Measurements from ENCODE around the gene COBLL1.

COBLL1 gene

GRCh38 chr2:164703915-164704706 is 137.5 kb downstream of the COBLL1 start:
- DNase-seq (ENCODE audit: low read depth): no peak
- no peak for TF ChIP-seq CTCF (conservative IDR thresholded peaks at IDR 0.05; ENCODE audit: low read length)

GRCh38 chr2:164701565-164701964 is 140.1 kb downstream of the COBLL1 start:
- no peak for TF ChIP-seq CTCF (conservative IDR thresholded peaks at IDR 0.05; ENCODE audit: low read length)
- H3K4me3 ChIP-seq (ENCODE audit: low read length): no peak overlapping the region
- DNase-seq (ENCODE audit: low read depth): no peak

More at GRCh38 chr2:164703915-164704706, 137.5 kb downstream of the COBLL1 start:
- no peak overlapping the region for H3K4me3 ChIP-seq (ENCODE audit: low read length)

- DNase-seq (ENCODE audit: low read depth): peak; percentile 17
- TF ChIP-seq CTCF (conservative IDR thresholded peaks at IDR 0.05; ENCODE audit: low read length): no peak
These were observed 141.2 kb downstream of the COBLL1 start for GRCh38 chr2:164700390-164700789.

GRCh38 chr2:164697688-164698461 is 143.7 kb downstream of the COBLL1 start:
- DNase-seq (ENCODE audit: low read depth): peak; percentile 5
- H3K4me3 ChIP-seq (ENCODE audit: low read length): no peak overlapping the region
- TF ChIP-seq CTCF (conservative IDR thresholded peaks at IDR 0.05; ENCODE audit: low read length): peak; percentile 67

More at GRCh38 chr2:164700390-164700789, 141.2 kb downstream of the COBLL1 start:
- no peak overlapping the region for H3K4me3 ChIP-seq (ENCODE audit: low read length)

GRCh38 chr2:164696634-164697033 is 145.0 kb downstream of the COBLL1 start:
- DNase-seq (ENCODE audit: low read depth): no peak
- H3K4me3 ChIP-seq (ENCODE audit: low read length): no peak overlapping the region
- no peak for TF ChIP-seq CTCF (conservative IDR thresholded peaks at IDR 0.05; ENCODE audit: low read length)

GRCh38 chr2:164694275-164694695 is 147.3 kb downstream of the COBLL1 start:
- DNase-seq (ENCODE audit: low read depth): no peak
- H3K4me3 ChIP-seq (ENCODE audit: low read length): no peak overlapping the region
- no peak for TF ChIP-seq CTCF (conservative IDR thresholded peaks at IDR 0.05; ENCODE audit: low read length)

All from AG10803 (cell line).